A549 treated with Mapracorat at 1 μM for 4 hours (cell line): ENCODE measurements around the gene PTCHD1. TPM values are rescaled to one million over a fixed set of nuclear protein-coding genes. Genes with fewer than 3 reads are reported as not detected.

Experiments used
- total RNA-seq: library from RNA; stranded (reverse); fragments of 200-300 nt; extraction: Qiagen RNA extraction; gene quantifications from 5 replicates; pipeline ENCODE4 v1.2.3, GENCODE V29; 2022

Gene PTCHD1
- total RNA-seq = not detected in 5 replicates

DNA sequence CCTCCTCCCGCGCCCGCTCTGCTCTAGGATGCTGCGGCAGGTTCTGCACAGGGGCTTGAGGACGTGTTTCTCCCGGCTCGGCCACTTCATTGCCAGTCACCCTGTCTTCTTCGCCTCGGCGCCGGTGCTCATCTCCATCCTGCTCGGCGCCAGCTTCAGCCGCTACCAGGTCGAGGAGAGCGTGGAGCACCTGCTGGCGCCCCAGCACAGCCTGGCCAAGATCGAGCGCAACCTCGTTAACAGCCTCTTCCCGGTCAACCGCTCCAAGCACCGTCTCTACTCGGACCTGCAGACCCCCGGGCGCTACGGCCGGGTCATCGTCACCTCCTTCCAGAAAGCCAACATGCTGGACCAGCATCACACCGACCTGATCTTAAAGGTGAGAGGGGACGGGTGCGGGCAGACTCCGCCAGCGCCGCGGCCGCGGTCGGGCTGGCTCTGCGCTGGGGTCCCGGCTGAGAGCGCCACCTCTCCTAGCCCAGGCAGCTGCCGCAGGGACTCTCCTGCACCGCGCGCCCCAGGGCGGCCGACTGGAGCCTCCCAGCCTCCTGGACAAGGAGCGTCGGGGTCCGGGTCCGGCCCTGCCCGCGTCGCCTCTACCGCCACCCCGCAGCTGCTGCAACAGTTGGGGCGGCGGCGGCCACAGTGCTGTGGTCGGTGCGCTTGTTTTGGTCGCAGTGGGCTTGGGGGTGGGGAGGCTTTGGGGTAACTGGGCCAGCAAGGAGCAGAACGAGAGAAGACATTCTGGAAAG lies at the start of gene PTCHD1:
TSS of gene PTCHD1 (plus strand) at position 2 of the 752 bp plus-strand sequence. CDS start at position 29, 27 bp downstream.

